HTR-8/SVneo (cell line): ENCODE measurements around the gene PTN.
"Not testable (repeated sequence)": the region's sequence is repeated elsewhere in the genome, so short reads cannot be mapped to it uniquely, and the experiment has no call there.

Source experiments
- DNase-seq: peaks from one replicate; pipeline ENCODE4 v3.0.0; 2011; ENCODE audit warnings: low spot score, mixed read lengths; ENCODE audit not compliant: insufficient read length
- FAIRE-seq: peaks from 2 replicates; lab custom pipeline; 2011; peaks lifted over from hg19 to GRCh38; lab: Jason Lieb, UNC

The PTN gene

DNA sequence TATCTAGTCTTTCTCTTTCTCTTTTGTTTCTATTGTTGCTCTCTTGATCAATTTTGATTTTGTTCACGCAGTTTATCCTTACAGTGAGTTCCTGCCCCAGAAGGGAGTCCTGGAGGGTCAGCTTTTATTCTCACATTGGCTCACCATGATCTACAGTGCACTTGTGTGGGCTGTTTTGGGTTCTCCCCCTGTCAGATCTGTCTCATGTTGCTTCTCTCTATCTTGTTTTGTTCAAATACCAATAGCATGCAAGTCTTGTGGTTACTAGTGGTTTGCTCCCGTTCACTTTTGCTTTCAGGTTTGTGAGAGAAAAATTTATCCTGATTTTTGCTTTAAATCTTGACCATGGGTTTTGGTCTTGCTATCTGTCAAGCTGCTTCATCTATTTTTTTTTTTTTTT is 74.3 kb downstream of the PTN start:
- FAIRE-seq: no peak
- DNase-seq: no peak

DNA sequence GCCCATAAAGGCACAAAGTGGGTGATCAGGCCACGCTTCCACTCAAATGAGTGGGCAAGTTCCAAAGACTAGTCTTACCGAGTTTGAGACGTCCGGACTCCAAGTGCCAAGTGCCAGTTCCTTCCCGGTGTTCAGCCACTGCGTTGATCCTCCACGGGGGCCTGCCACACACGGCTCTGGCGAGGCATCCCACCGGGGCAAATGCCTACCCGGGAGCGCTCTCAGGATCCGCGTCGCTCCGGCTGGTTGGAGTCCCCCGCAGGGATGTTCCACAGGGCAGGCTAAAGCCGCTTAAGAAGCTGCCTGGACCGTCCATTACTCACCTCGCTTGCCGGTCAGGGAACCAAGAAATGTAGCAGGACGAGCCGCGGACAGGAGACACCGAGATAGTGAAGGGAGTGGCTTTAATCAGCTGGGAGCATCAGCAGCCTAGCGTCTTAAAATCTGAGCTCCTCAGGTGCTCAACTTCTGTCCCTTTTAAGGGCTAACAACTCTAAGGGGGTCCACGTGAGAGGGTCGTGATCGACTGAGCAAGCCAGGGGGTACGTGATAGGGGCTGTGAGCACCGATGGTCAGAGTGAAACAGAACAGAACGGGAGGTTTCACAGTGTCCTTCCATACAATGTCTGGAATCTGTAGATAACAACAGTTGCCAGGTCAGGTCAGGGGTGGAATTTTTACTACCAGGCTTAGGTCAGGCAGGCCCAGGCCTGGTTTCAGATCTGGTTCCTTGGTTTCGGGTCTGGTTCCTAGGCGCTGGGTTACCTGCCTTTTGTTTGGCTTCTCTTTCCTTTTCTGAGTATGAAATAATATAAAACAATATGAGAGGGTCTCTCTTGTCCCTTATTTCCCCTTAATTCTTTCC is 75.3 kb downstream of the PTN start:
- FAIRE-seq: not testable (repeated sequence)

DNA sequence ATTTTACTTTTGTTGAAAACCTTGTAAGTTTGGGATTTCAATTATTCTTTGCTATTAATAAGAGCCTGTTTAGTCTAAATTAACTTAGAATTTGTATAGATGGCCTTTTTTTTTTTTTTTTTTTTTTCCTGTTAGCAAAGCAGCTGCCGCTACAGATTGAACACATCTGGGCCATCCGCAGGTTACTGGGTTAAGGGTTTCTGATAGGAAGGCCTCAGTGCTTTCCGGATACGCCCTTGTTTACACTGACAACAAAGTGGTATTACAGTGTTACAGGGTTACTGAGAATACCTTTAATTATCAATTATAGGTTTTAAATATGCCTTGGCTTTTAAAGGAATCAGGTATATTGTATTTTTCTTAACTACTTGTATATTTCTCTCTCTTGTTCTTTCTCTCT is 76.8 kb downstream of the PTN start:
- no peak for DNase-seq
- no peak for FAIRE-seq

More for the DNA sequence above, 75.3 kb downstream of the PTN start:
- not testable (repeated sequence) for DNase-seq

DNA sequence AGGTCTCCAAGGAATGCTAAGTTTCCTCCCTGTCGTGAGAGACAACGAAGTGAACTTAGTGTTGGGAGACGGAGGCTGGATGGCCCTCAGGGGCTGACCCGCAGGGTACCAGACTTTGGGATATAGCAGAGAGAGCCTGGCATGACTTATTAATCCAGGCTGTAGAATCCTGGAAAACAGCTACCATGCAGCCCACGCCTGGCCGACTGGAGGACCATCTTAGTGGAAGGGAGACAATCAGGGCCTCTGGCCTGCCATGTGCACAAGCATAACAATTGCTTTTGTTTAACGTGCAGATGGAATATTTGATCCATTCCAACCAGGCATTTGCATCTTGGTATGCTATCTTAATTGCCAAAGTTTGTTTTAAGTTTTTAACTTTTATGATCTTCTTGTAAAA is 78.1 kb downstream of the PTN start:
- FAIRE-seq, DNase-seq: not testable (repeated sequence)

DNA sequence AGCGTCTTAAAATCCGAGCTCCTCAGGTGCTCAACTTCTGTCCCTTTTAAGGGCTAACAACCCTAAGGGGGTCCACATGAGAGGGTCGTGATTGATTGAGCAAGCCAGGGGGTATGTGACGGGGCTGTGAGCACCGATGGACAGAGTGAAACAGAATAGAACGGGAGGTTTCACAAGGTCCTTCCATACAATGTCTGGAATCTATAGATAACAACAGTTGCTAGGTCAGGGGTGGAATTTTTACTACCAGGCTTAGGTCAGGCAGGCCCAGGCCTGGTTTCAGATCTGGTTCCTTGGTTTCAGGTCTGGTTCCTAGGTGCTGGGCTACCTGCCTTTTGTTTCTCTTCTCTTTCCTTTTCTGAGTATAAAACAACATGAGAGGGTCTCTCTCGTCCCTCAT is 80.9 kb downstream of the PTN start:
- FAIRE-seq: no peak

DNA sequence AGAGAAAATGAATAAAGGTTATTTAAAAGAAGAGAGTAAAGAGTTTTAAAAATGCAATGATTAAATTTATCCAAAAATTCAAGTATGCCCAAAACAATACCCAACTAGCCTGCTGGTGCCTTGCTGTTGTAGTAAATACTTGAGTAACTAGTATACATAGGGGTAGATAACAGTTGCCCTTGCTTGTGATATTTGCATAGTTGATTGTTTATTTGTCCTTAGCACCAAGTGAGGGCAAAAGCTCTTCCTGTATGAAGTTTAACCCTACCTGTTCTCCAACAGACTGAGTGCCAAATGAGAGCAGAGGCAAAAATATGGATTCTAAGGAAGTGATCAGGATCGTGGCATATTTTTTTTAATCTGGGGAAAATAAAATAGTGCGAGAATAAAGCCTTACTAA is 85.0 kb downstream of the PTN start:
- no peak for DNase-seq
- FAIRE-seq: no peak

More for the DNA sequence above, 80.9 kb downstream of the PTN start:
- DNase-seq: no peak

DNA sequence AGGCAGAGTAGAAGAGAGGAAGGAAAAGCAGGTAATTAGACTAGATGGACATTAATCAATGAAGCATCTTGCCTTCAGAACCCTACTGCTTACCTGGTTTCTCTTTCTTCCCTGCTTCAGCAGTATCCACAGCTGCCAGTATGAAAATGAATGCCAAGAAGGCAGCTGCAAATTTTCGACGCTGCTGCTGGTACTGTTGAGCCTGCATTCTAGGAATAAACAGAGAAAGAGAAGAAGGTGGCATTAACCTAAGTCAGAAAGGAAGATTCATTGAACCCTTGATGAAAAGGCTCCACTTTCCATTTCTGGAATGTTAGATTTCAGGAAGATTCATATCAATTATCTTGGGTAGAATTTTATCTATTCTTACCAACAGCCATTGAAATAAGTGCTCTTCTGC is 88.8 kb downstream of the PTN start:
- FAIRE-seq (no peak), DNase-seq (no peak)

DNA sequence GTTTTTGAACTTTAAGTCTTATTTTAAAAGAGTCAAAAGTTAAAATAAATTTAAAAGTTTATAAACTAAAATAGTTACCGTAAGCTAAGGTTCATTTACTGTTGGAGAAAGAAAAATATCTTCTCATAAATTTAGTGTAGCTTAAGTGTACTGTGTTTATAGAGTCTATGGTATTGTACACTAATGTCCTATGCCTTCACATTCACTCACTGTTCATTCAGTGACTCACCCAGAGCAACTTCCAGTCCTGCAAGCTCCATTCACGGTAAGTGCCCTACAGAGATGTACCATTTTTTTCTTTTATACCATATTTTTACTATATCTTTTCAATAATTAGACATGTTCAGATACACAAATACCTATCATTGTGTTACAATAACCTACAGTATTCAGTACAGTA is 97.6 kb downstream of the PTN start:
- DNase-seq (no peak), FAIRE-seq (no peak)

DNA sequence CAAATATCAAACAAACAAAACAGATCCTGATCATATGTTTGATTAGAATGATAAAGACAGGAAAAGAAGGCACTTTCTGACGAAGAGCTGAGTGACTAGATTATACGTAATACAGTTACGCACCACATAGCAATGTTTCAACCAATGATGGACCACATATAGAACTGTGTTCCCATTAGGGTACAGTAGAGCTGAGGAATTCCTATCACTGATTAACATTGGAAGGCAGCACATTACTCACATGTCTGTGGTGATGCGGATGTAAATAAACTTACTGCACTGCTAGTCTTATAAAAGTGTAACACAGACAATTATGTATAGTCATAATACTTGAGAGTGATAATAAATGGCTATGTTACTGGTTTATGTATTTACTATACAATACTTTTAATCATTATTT is 98.3 kb downstream of the PTN start:
- FAIRE-seq: no peak

DNA sequence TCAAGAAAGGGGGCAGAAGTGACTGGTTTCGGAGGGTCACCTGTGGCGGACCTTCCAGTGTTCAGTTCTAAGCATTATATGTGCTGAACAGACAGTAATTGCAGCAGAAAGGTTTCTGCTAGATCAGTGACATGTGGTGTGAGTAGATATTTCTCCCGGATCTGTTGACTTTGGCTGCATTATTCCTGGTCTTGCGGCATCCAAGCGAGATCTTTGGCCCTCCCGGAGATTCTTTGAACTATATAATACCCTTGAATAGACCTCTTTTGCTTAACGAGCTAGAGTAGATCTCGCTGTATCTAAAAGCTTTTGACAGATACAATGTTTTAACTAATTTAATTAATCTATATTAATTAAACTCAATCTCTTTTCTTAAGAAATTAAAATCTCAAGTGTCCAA is 99.8 kb downstream of the PTN start:
- no peak for FAIRE-seq
- DNase-seq: no peak

More for the DNA sequence above, 98.3 kb downstream of the PTN start:
- no peak for DNase-seq

DNA sequence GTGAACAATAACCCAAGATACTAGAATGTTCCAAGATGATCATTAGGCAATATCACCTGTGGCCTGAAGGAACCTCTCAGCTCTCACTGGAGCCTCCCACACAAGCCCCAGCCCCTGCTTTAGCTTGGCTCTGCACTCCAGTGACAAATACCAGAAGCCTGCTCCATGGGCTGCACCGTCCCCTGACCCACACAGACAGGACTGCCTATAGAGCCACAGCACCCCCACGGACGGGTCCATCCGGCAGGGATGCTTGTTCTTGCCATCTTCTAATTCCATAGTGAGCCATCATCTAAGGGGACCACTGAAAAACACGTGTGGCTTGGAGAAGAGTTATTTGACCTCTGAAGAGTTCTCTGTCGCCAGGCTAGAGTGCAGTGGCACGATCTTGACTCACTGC is 100.9 kb downstream of the PTN start:
- FAIRE-seq: no peak
- DNase-seq: no peak

DNA sequence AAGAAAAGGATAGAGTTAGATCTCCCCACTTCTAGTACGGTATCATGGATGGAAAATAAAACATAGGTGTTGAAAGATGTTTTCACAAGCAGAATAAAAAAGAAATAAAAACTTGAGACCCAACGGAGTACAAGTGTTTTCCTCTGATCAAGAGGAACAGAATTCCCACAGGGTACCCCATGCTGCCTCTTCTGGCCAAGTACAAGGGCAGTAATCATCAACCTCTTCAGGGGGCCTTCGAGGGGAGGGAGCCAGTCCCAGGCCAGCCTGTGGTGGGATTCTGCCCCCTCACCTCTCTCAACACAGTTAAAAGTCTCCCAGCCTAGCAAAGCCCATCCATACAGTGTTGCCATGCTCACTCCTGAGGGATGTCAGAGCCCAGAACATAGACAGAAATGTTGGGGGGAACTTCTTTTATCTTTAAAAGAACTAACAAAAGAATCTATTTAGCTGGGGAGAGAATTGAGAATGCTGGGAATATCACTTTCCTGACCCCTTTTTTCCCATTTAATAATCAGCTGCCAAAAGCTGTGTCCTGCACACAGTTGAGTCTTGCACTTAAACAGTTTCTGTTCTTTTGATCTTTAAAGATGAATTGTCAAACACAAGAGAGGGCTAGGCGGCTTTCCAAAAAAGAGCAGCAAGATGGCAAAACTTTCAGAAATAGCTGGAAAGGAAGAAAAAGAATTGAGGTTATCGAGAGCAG is 101.7 kb downstream of the PTN start:
- FAIRE-seq (no peak), DNase-seq (no peak)

DNA sequence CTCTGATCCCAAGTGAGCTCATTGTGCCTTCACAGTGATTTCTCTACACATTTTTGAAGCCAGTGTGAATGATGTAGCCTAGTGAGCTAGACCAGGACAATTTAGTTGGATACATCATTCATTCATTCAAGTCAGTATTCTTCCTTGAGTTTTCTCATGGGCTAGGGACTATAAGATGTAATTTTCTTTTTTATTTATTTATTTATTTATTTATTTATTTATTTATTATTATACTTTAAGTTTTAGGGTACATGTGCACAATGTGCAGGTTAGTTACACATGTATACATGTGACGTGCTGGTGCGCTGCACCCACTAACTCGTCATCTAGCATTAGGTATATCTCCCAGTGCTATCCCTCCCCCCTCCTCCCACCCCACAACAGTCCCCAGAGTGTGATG is 104.3 kb downstream of the PTN start:
- not testable (repeated sequence) for DNase-seq, FAIRE-seq

DNA sequence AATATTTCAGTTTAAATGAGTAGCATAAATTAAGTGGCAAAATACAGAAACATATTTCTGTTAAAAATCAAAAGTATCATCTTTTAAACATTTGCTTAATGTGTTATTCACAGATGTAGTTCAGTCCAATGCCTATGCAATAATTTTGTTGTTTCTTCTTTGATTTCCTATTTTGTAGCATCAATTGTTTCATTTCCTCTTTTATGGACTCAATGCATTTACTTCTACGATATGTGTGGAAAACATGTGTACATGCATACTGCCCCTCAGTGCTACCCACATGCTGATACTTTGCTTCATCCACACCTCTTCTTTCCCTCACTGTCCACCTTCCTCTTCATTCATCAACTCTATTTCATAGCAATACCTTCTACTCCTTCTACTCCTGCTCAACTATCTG is 108.1 kb downstream of the PTN start:
- no peak for DNase-seq
- no peak for FAIRE-seq

DNA sequence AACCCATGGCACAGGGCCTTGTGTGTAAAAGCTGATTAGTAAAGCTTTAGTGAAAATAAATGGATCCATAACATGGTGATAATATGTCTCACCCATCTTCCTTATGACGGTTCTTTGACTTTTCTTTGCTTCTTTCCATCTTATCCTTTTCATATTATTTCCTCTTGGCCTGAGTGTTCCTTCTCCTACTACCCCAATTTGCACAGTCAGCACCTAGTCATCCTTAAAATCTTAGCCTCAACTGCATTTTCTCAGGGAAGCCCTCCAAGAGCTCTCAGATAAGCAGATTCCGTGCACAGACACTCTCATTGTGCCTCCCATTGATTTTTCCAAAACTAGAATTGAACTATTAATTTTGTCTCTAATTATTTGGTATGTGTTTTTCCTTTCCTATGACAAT is 112.4 kb downstream of the PTN start:
- no peak for FAIRE-seq

DNA sequence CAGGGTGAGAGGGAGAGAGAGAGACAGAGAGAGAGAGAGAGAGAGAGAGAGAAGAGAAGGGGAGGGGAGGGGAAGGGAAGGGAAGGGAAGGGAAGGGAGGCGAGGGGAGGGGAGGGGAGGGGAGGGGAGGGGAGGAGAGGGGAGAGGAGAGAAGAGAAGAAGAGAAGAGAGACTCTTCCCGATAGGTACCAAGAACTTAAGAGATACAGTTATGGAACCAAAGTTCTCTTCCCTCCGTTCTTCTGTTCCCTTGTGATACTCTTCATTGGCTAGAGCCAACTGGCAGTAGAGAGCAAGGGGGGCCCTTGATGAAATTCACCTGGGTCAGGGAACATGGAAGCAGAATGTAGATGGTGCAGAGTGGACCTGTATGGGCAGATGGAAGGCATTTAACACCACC is 122.1 kb downstream of the PTN start:
- no peak for DNase-seq
- no peak for FAIRE-seq

More for the DNA sequence above, 112.4 kb downstream of the PTN start:
- DNase-seq: no peak

DNA sequence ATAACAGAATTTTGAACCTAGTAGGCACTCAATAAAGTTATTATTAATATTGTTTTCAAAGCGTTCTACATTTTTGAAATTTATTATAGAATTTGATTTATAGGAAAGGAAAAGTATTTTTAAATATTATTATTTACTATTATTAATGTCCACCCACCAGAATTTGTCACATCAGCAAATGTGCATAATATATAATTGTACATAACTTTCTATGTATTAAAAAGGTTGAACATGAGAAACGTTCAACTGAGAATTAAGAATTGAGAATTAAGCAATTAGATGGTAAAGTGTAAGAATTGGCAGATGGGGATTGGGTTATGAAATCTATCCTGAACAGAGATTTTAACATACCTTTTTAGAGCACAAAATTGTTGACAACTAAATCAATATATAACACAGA is 129.8 kb downstream of the PTN start:
- DNase-seq (no peak), FAIRE-seq (no peak)

DNA sequence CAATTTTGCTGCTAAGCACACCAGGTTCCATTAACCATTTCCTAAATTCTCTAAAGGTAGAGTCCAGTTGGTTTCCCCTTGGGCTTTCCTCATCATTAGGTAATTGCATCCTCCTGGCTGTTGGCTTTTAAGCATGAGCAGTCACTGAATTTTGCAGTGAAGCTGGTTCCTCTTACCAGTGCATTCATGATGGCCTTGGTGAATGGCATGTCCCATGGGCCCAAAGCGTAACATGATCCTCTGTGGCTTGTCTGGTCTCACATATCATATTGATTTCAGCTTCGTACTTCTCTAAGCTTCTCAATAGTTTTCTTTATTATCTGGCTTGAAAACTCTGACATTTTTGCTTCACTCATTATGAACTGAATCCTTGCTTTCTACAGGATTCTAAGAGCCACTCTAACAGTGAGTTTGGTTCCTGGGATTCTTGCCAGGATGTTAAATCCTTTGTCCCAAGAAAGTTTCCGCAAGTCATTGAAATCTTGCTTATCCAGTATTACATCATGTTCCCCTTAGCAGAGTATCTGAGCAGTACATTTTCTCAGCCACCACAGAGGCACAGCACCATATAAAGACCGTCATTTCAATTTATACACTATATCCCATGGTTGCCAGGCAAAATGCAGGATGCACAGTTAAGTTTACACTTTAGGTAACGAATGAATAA is 134.2 kb downstream of the PTN start:
- no peak for DNase-seq

DNA sequence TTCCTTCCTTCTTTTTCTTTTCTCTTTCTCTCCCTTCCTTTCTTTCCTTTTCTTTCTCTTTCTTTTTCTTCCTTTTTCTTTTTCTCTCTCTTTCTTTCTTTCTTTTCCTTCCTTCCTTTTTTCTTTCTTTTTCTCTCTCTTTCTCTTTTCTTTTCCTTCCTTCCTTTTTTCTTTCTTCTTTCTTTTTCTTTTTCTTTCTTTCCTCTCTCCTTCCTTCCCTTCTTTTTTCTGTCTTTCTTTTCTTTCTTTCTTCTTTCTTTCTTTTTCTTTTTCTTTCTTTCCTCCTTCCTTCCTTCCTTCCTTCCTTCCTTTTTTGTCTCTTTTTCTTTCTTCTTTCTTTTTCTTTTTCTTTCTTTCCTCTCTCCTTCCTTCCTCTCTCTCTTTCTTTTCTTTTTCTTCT is 136.8 kb downstream of the PTN start:
- no peak for FAIRE-seq
- DNase-seq: no peak

More for the DNA sequence above, 134.2 kb downstream of the PTN start:
- FAIRE-seq: no peak

DNA sequence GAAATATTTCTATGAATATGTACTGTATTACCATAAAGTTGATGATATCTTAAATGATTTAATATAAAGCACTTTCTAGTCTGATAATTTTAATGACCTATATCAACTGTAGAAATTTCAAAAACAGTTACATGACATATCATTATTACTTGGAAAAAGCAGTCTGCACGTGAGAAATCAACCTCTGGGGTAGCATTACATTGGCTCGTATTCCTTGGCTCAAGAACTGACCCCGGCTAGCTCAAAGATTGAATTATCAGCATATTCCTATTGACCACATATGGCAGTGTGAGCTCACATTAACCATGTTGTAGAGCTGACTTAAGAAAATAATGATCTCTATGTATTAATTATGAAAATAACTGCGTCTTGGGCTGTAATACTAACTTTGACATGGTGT is 139.3 kb downstream of the PTN start:
- no peak for FAIRE-seq
- DNase-seq: no peak

DNA sequence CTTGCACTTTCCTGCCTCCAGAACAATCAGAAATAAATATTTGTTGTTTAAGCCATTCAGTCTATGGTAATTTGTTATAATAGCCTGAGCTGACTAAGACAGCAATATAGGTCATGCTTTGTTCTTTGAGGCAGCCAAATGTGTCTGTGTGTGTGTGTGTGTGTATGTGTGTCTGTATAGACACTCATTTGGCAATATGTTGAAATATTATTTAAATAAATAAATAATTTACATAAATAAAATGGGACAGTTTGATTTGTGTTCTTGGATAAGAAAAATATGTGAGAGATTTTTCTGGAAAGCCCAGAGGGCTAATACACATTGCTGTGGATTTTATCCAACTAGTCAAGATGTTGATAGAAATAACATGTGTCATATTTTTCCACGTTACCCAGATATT is 140.2 kb downstream of the PTN start:
- DNase-seq: no peak
- FAIRE-seq: no peak
